Chondrocyte (in vitro differentiated cells): Measurements from ENCODE around the gene DENND1A. TPM values are rescaled to one million over a fixed set of nuclear protein-coding genes. Genes with fewer than 3 reads are reported as not detected.

Experiments
- DNase-seq: peaks from one replicate; pipeline ENCODE4 v3.0.0; 2021; ENCODE audit warnings: mixed read lengths, low spot score
- H3K27ac Mint-ChIP-seq: one replicate; pipeline ENCODE4 v1.8.0; 2021; ENCODE audit warnings: mild to moderate bottlenecking, moderate library complexity, mixed read lengths; ENCODE audit not compliant: unreplicated experiment
- H3K27me3 Mint-ChIP-seq: 2 replicates; pipeline ENCODE4 v1.8.0; 2021; ENCODE audit warnings: low read depth, mixed read lengths
- H3K36me3 Mint-ChIP-seq: 2 replicates; pipeline ENCODE4 v1.8.0; 2021; ENCODE audit warnings: low read depth, mixed read lengths
- H3K4me1 Mint-ChIP-seq: 2 replicates; pipeline ENCODE4 v1.8.0; 2021; ENCODE audit warnings: low read depth, mild to moderate bottlenecking, mixed read lengths
- H3K4me3 Mint-ChIP-seq: one replicate; pipeline ENCODE4 v1.8.0; 2021; ENCODE audit warnings: mild to moderate bottlenecking, moderate library complexity, mixed read lengths; ENCODE audit not compliant: unreplicated experiment
- H3K9me3 Mint-ChIP-seq: 2 replicates; pipeline ENCODE4 v1.8.0; 2021; ENCODE audit warnings: low read depth, mixed read lengths
- CTCF ChIP-seq: fragments of 200-600 bp; sonication (generic); IDR thresholded peaks from 2 replicates; pipeline ENCODE4 v1.5.0; 2021; ENCODE audit warnings: antibody characterized with exemption, mild to moderate bottlenecking, moderate library complexity
- total RNA-seq: library from RNA; stranded (reverse); gene quantifications from 3 replicates; pipeline ENCODE4 v1.2.1, GENCODE V29; 2021

The DENND1A gene
- total RNA-seq, 1 donor from 2014 or later: 15.3 TPM

GRCh38 chr9:123881604-123882003 is 48.3 kb downstream of the DENND1A start:
- Mint-ChIP-seq H3K27ac (no peak overlapping the region), H3K9me3 (no peaks in the 10 kb centered on the region), H3K27me3 (no peaks in the 10 kb centered on the region), H3K4me3 (no peak overlapping the region), H3K36me3 (no peaks in the 10 kb centered on the region), H3K4me1 (no peaks in the 10 kb centered on the region)
- no peak for DNase-seq
- no peak for TF ChIP-seq CTCF

- no peak overlapping the region for H3K27ac Mint-ChIP-seq
- no peaks in the 10 kb centered on the region for H3K4me1 Mint-ChIP-seq
- DNase-seq: no peak
- no peaks in the 10 kb centered on the region for H3K9me3 Mint-ChIP-seq
- H3K36me3 Mint-ChIP-seq: no peaks in the 10 kb centered on the region
- no peak for TF ChIP-seq CTCF
- no peak overlapping the region for H3K4me3 Mint-ChIP-seq
- no peaks in the 10 kb centered on the region for H3K27me3 Mint-ChIP-seq
These were observed 49.5 kb downstream of the DENND1A start for GRCh38 chr9:123880420-123880819.

- no peak overlapping the region for H3K27ac Mint-ChIP-seq
- H3K4me3 Mint-ChIP-seq: no peak overlapping the region
- DNase-seq: no peak
- H3K9me3 Mint-ChIP-seq: no peaks in the 10 kb centered on the region
- peaks cover 4% of the 10 kb centered on the region for H3K4me1 Mint-ChIP-seq
- H3K27me3 Mint-ChIP-seq: no peaks in the 10 kb centered on the region
- peaks cover 3% of the 10 kb centered on the region for H3K36me3 Mint-ChIP-seq
- TF ChIP-seq CTCF: no peak
These were observed 53.2 kb downstream of the DENND1A start for GRCh38 chr9:123876750-123877149.

GRCh38 chr9:123872710-123873109 is 57.2 kb downstream of the DENND1A start:
- peaks cover 3% of the 10 kb centered on the region for H3K36me3 Mint-ChIP-seq
- no peak overlapping the region for H3K27ac Mint-ChIP-seq
- H3K4me1 Mint-ChIP-seq: peaks cover 15% of the 10 kb centered on the region
- no peak for DNase-seq
- no peak for TF ChIP-seq CTCF
- H3K27me3 Mint-ChIP-seq: no peaks in the 10 kb centered on the region
- H3K9me3 Mint-ChIP-seq: no peaks in the 10 kb centered on the region
- H3K4me3 Mint-ChIP-seq: no peak overlapping the region

- no peak for DNase-seq
These were observed 58.1 kb downstream of the DENND1A start for GRCh38 chr9:123871781-123872180.

More at GRCh38 chr9:123871781-123872180, 58.1 kb downstream of the DENND1A start:
- no peak overlapping the region for H3K4me3 Mint-ChIP-seq
- H3K27me3 Mint-ChIP-seq: no peaks in the 10 kb centered on the region
- H3K27ac Mint-ChIP-seq: no peak overlapping the region
- peaks cover 3% of the 10 kb centered on the region for H3K36me3 Mint-ChIP-seq
- TF ChIP-seq CTCF: peak; percentile 36
- peaks cover 17% of the 10 kb centered on the region for H3K4me1 Mint-ChIP-seq
- H3K9me3 Mint-ChIP-seq: no peaks in the 10 kb centered on the region
